HUDEP-2 (cell line): Measurements from ENCODE around the gene CHRM2.
A peak's percentile ranks its signal among the peaks of the same experiment; 100 is the strongest.

Experiments
- DNase-seq, 76 experiments: peaks; one replicate each; lab custom pipeline; 2025; ENCODE audit not compliant: unreplicated experiment in 76 of 76; lab: John Stamatoyannopoulos, UW

Gene CHRM2

DNA sequence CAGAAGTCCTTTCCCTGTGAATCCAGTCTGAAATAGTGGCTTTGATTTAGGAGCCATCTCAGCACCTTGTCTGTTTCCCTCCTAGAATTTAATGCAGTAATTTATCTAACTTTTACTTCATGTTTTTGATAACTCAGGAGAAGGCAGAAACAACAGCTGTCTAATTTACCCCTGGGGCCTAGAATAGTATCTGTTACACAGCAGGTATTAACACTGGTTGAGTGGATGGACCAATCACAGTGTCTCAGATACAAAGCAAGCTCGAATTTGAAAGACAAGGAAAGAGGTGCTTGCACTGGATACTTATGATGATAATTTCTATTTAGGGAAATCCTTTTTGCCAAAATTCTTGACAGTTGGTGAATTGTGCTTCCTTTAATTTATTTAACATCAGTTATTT lies 23.4 kb downstream of the CHRM2 start:
- DNase-seq = no peak

DNA sequence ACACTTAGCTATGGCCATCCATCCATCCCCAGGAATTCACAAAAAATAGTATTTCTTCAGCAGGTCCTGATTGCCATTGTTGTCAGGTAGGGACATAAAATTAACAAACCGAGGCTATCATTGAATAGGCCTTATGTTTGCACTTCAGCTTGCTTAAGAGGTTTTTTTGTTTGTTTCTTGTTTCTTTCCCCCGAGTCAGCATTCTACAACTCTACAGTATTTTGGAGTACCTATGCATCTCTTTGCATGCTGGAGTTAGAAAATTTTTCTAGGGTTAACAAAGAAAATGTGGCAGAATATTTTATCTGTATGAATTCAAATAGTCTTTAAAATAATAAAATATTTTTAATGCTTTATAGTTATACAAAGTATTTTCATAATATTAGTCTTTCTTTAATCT lies 26.3 kb downstream of the CHRM2 start:
- no peak for DNase-seq

DNA sequence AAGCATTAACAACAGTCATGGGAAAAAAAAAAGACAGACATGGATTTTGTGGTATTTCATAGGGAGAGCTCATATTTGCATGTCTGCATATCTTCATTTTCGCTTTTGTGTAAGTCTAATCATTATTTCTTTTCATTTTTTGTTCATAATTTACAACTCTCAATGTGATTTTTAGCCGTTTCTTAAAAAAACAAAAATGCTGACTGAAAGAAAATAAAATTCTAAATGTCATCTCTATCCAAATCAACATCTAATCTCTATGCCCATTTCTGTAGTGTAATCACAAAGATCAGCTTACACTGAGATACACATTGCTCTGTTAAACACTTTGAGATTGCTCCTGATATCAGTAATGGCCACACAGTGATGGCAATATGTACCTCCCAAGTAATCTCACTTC lies 29.2 kb downstream of the CHRM2 start:
- DNase-seq = no peak

DNA sequence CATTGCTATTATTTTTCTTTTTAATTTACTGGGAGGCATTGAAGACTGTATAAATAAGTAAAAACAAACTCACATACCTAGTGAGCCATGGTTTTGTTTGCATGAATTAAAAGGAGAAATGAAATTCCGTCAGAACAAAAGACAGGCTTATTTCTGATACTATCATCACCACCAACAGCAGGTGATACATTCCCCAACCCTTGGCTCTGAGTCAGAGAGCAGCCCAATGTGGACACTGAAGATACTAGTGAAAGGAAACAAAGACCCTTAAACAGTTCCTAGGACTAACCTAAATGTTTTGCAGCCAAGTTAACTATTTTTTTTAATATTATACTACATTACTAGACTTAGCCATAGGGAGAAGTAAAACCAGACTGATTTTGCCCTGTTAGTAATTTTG lies 31.6 kb downstream of the CHRM2 start:
- no peak for DNase-seq

DNA sequence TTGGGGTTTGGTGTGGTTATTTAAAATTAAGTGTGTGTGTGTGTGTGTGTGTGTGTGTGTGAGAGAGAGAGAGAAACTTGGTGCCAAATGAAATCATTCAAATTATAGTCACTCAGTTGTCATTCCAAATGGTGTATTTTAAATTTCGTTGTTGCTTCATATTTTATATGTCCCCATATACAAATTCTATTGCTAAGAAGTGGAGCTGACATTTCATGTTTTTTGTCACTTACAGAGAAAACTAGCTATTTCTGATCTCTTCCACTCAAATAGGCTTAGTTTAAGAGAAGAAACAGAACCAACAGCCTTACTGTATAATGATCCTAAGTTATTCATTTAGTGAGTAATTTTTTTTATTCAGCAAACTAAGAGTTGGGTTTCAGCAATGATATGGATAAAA lies 42.3 kb downstream of the CHRM2 start:
- DNase-seq = no peak

DNA sequence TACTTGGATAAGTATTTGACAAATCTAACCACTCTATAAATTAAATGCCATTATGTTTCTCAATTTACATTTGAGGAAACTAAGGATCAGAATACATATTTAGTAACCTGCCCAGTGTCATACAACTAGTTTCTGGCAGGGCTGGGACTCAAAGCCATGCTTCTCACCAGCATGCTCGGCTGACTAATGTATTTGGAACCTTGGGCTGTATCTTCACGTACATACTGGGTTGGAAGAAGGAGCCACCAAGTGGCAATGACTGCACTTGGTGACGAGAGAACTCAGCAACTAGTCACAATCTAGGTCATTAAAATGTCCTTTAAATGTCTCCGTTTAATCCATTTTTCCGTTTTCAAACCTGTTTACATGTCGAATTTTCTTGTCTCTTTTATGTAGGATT lies 42.9 kb downstream of the CHRM2 start:
- DNase-seq = peak in 2 of 76 experiments; percentile 1 to 12

DNA sequence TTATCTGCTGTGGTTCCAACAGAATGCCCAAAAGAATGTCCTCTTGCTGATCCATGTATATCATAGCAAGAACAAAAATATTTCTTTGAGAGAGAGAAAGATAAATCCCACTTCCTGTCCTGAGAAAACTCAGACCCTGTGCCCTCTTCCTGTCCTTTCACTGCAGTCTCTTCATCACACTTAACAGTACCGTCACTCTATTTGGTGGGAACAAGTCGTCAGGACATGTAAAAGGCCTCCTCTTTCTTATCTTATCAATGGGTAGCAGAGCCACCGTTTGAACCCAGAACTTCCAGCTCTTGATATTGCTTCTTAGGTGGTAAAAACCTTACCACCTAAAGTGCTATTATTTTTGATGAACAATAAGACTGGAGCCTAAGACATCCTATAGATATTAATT lies 43.9 kb downstream of the CHRM2 start:
- DNase-seq = peak in 4 of 76 experiments; percentile 2 to 25 (median 16)

DNA sequence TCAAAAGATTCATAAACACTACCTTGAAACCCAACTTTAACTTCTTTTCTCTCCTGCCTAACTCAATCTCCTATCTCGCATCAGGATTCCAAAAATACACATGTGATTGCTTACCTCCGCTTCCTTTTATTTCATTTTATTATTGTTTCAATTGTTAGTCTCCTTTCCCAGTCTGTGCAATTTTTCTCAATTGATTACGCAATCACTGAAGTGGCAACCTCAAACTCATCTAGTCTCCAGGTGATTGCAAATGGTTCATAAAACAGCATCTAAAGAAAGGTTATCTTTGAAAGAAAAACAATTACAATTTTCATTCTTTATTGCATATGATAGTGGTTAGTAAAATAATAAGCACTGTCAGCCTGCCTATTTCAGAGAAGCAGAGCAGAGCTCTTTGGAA lies 45.6 kb downstream of the CHRM2 start:
- no peak for DNase-seq

DNA sequence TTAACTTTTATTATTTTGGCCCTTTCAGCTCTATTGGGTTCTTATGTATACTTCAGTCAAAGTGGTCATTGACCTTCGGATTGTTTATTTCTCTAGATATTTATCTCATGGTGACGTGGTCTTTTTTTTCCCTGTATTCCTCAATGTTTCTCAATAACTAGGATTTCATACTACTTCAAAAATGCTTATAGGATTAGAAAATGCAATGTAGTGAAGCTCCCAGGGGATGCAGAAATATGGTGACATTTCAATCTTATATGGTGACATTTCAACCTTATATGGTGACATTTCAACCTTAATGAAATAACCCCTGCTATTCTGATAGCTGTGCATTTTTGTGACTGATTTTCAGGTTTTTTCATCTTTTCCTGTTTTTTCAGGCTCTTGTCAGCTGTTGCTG lies 51.4 kb downstream of the CHRM2 start:
- no peak for DNase-seq

DNA sequence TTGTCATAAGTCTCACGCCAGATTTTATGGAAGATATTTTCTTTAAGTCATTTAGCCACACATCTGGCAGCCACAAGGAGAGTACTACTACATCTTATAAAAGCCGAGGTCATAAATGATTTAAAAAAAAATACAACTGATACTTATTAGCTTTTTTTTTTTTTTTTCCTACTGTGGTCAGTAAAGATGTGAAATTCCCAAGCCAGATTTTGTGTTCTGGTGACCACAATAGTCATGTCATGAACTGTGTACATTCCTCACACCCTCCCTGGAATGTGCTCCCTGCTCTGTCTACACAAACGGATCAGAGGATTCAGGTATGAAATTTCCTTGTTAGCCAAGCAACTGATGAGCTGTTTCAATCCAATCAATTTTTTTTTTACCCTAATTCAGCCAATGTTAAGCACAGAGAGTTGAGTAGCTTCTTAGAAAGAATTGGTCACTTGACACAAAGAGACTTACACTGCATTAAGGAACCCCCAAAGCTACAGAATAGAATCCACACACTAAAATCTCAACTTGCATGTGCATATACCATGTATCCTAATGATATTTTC lies 54.7 kb downstream of the CHRM2 start:
- no peak for DNase-seq

DNA sequence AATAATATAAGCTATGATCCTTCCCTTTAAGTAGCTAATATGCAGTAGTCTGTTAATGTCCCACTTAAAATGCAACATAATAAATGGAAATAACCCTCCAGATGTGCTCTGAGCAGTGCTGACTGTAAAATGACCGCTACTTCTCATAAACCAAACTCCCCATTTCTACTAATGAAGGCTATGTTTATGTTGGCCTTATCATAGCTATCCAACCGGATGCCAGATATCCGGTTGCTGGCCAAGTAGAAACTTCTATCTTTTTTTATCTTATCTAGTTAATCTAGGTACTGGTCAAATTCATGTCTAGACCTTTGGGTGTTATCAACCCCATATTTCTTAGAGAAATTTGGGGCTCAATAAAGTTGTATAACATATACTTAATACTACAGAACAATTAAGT lies 56.6 kb downstream of the CHRM2 start:
- peak in 1 of 76 experiments; percentile 28 for DNase-seq

DNA sequence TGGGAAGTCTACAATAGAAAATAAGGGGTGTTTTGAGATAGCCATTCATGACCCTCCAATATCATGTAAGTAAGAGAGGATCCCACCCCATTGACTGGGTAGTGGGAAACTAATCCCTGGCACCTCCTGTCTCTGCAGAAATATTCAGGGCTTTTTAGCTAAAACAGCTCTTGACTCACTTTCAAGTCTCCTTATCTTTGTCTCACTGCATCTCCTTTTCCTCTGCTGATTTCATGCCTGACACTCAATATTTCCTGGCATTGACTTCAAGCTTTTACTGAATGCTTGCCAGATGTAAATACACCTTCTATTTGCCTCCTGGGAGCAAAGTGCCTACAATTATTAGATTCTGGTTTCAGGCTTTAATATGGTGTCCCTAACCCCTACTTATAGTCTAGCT lies 57.1 kb downstream of the CHRM2 start:
- peak in 15 of 76 experiments; percentile 1 to 70 (median 18) for DNase-seq

DNA sequence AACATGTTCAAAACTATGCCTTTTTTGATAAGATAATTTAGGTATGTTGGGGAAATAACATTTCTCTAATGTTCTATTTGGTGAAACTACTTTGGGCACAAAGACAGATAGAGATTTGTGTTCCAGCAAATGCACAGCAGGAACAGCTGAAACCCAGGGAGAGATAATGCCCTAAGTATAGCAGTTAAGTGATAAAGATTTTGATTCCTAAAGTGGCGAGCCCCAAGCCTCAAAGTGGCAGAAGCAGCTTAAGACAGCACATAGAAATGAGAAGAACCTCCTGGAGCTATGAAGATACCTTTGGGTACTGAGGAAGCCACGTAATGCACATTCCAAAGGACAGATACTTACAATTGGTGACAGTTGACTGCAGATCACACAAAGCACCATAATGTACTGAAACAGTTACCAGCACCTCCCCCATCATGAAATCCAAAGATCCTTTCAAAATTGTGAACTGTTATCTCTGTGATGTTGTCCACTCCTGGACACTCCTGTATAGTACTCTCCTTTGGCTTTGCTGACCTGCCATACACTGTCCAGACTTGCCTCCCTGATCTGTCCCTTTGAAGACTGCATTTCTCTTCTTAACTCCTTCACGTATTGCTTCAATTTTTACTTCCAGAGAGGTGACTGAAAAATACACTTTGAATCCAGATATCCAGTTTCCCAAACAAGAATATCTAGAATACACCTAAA lies 62.9 kb downstream of the CHRM2 start:
- DNase-seq = no peak

DNA sequence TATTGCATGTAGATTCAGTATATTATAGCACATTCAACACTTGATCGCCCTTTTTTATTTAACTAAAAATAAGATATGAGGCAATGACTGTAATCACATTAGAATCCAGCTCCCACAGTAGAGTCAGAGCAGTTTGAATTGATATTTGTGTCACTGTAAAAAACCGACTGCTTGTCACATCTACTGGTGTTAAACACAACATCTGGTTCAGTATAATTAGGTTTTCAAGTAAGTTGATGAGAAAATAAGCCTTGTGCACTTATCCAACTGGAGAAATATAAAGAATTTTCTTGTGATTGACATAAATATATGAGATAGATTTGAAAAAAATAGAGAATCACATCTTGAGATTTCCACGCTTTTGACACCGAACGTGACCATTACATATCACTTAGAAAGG lies 69.0 kb downstream of the CHRM2 start:
- DNase-seq = no peak

DNA sequence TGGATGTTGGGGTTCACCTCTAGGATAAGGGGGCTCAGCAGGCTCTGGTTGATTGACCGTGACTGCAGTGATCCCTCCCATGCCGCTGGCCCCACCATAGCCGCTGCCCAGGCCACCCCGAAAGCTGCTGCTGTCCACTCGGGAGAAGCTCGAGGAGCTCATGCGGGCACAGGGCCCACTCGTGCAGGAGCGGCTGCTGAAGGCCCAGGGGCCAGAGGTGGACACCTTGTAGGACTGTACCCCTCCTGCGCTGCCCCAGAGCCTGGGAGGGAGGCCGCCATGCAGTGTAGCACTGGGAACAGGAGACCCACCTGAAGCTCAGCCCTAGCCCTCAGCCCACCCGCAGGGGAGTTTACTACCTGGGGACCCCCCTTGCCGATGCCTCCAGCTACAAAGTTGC lies 70.0 kb downstream of the CHRM2 start:
- no peak for DNase-seq

DNA sequence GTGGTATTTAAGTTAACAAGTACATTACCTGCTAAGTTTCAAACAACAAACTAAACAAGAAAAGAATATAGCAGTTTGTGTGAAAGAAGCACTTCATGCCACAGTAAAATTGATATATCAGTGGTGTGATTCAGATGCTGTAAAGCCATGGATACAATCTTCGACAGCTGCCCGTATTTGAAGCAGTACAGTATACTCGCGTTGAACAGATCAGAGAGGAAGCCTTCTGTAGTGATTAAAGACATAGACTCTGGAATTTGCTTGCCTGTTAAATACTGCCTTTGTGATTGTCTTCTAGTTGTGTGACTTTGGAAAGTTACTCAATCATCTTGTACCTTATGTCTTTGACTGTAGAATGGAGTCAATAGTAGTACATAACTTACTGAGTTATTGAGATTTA lies 71.7 kb downstream of the CHRM2 start:
- no peak for DNase-seq

DNA sequence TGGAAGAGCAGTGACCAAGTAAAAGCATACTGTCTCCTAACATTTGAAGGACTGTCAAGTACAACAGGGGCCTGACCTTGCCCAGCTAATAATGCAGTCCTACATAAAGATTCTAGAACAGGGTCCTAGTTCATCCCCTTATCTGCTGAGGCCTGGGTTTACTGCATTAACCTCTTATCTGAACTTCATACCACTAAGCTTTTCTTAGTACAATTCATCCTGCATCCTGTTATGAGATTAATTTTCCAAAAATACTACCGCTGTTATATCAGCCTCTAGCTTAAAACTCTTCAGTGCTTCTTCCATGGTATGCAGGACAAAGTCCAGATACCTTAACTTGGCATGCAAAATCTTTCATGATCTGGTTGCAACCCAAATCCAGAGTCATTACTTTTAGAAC lies 72.5 kb downstream of the CHRM2 start:
- no peak for DNase-seq

DNA sequence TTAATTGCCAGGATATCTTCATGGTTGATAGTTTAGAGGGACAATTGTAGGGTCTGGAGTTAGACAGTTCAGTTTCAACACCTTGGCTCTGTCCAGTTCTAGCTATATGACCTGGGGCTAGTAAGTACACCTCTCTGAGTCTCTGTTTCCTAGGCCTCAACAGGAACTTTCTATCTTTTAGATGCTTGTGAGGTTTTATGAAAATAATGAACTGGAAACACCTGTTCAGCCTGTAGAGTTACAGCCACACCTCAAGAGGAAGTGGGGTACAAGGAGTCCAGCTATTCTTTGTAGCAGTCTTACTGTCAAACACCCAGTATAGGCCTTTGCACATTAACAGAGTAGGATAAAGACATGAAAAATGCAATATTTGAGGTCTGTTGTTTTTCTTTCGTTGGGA lies 73.4 kb downstream of the CHRM2 start:
- no peak for DNase-seq

DNA sequence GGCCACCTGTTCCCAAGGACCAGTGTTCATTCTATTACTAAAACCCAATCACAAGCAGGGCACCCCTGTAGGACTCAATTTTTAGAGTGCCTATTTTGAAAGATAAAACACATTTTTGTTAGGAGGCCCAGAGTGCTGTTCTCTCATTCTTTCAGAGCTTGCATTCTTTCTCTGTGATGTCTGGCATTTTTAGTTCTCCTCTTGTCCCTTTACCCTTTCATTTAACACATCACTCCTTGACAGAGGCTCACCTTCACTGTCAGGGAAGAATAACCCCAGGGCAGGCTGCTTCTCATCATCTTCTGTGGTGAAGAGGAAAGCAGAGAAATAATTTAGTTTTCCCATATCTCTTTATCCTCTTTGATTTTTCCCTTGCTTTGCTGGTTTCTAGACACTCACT lies 73.9 kb downstream of the CHRM2 start:
- DNase-seq = no peak

DNA sequence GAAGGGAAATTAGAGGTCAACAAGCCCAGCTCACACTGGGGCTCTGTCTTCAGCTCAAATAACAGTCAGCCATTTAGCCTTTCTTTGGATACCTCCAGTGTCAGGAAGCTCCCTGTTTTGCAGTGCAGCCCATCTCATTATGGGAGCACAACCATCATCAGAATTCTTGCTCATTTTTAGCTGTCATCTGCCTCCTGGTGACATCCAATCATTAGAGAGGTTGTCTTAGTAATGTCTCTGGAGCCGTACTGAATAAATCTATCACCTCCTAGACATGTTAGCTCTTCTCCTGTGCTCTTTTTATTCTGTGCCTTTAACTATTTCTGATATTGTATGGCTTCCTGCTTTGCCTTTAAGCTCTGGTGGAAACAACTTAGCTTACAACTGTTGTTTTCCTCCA lies 74.5 kb downstream of the CHRM2 start:
- no peak for DNase-seq

DNA sequence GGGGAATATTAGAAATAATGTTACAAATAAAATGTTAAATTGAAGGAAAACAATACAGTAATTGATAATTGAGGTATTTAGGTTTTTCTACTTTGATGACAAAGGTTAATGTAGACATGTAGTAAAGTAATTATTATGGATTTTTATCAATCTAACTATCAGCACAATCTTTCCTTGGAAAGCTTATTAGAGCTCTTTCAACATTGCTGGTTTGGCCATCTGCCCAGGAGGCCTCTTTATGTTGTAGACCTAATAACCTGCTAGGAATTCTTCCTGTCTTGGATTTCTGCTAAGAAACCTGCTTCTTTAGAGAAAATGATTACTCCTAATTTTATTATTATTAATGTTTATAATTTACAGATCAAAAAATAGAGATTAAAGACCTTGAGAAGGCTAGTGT lies 78.9 kb downstream of the CHRM2 start:
- DNase-seq = no peak

DNA sequence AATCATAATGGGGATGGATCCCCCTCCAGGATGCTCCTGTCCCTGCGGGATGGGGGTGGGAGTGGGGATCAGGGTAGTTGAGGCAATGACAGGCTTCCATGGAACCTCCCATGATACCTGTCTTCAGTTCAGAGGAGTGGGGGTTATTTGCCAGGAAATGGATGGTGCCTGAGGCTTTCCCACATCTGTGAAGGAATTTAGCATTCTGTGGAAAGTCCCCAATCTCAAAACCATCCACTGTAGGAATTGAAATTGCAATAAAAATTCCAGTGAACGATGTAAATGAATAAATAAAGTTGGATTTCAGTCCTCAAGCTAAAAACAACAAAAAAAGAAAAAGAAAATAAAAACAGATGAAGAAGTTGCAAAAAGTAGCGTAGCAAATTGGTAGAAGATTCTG lies 81.9 kb downstream of the CHRM2 start:
- no peak for DNase-seq

DNA sequence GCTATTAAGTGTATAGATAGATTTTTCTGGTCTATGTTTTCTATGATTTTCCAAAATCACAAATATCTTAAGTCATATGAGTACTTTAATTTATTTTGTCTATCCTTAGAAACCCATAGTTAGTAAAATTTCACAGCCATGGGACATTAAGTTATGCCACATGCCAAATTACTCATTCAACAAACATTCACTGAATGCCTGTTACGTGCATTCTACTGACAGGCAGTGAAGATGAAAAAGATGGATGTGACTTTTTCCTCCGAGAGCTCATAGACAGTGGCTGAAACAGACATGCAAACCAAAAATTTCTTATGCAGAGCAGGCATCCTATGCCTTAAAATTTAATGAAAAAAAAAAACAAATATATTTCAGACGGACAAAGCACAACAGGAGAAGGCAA lies 84.9 kb downstream of the CHRM2 start:
- no peak for DNase-seq
